T-helper 1 cell treated with Interleukin-12 subunit alpha and Interleukin-12 subunit beta and Interleukin-4 antibody, amounts not matched to agents 30 μg/mL and 1 μg/mL, for 36 hours (primary cell): ENCODE data around the gene GPRIN1.

Experiments
- H3K27ac Mint-ChIP-seq: one replicate; pipeline ENCODE4 v1.8.0; 2021; ENCODE audit warnings: mild to moderate bottlenecking, mixed read lengths
- H3K27me3 Mint-ChIP-seq: one replicate; pipeline ENCODE4 v1.8.0; 2021; ENCODE audit warnings: low read depth, mixed read lengths
- H3K36me3 Mint-ChIP-seq: one replicate; pipeline ENCODE4 v1.8.0; 2021; ENCODE audit warnings: low read depth, mixed read lengths
- H3K4me1 Mint-ChIP-seq: one replicate; pipeline ENCODE4 v1.8.0; 2021; ENCODE audit warnings: low read depth, mixed read lengths
- H3K4me3 Mint-ChIP-seq: one replicate; pipeline ENCODE4 v1.8.0; 2021; ENCODE audit warnings: mild to moderate bottlenecking, moderate library complexity, mixed read lengths
- H3K9me3 Mint-ChIP-seq: one replicate; pipeline ENCODE4 v1.8.0; 2021; ENCODE audit warnings: mixed read lengths

Gene GPRIN1

GRCh38 chr5:176621661-176622079 lies 11.7 kb upstream of the GPRIN1 start:
- no peaks in the 10 kb centered on the region for H3K9me3 Mint-ChIP-seq
- H3K36me3 Mint-ChIP-seq = peaks cover 2% of the 10 kb centered on the region
- no peak overlapping the region for H3K27ac Mint-ChIP-seq
- H3K27me3 Mint-ChIP-seq = peaks cover 62% of the 10 kb centered on the region
- peaks cover 7% of the 10 kb centered on the region for H3K4me1 Mint-ChIP-seq
- no peak overlapping the region for H3K4me3 Mint-ChIP-seq

- Mint-ChIP-seq H3K4me1 (peaks cover 7% of the 10 kb centered on the region), H3K4me3 (peak overlapping the region; percentile 63), H3K9me3 (no peaks in the 10 kb centered on the region), H3K27ac (no peak overlapping the region), H3K36me3 (peaks cover 2% of the 10 kb centered on the region), H3K27me3 (peaks cover 67% of the 10 kb centered on the region)
Measured at GRCh38 chr5:176620333-176620981, 10.5 kb upstream of the GPRIN1 start.

- H3K27me3 Mint-ChIP-seq = peaks cover 69% of the 10 kb centered on the region
- peaks cover 7% of the 10 kb centered on the region for H3K4me1 Mint-ChIP-seq
- peaks cover 2% of the 10 kb centered on the region for H3K36me3 Mint-ChIP-seq
- H3K9me3 Mint-ChIP-seq = no peaks in the 10 kb centered on the region
- H3K4me3 Mint-ChIP-seq = peak overlapping the region; percentile 63
- H3K27ac Mint-ChIP-seq = no peak overlapping the region
Measured at GRCh38 chr5:176619569-176620332, 9.8 kb upstream of the GPRIN1 start.

GRCh38 chr5:176619203-176619568 lies 9.2 kb upstream of the GPRIN1 start:
- Mint-ChIP-seq H3K36me3 (peaks cover 2% of the 10 kb centered on the region), H3K4me1 (peaks cover 7% of the 10 kb centered on the region), H3K27ac (no peak overlapping the region), H3K27me3 (peaks cover 70% of the 10 kb centered on the region), H3K9me3 (no peaks in the 10 kb centered on the region), H3K4me3 (peak overlapping the region; percentile 42)

GRCh38 chr5:176618783-176619182 lies 8.8 kb upstream of the GPRIN1 start:
- Mint-ChIP-seq H3K27ac (no peak overlapping the region), H3K36me3 (peaks cover 2% of the 10 kb centered on the region), H3K4me1 (peaks cover 7% of the 10 kb centered on the region), H3K4me3 (peak overlapping the region; percentile 42), H3K9me3 (no peaks in the 10 kb centered on the region), H3K27me3 (peaks cover 70% of the 10 kb centered on the region)

GRCh38 chr5:176616511-176616910 lies 6.6 kb upstream of the GPRIN1 start:
- Mint-ChIP-seq H3K36me3 (peaks cover 2% of the 10 kb centered on the region), H3K4me3 (no peak overlapping the region), H3K9me3 (no peaks in the 10 kb centered on the region), H3K4me1 (peaks cover 7% of the 10 kb centered on the region), H3K27me3 (peaks cover 73% of the 10 kb centered on the region), H3K27ac (no peak overlapping the region)

- Mint-ChIP-seq H3K4me3 (no peak overlapping the region), H3K27me3 (peaks cover 68% of the 10 kb centered on the region), H3K4me1 (peaks cover 3% of the 10 kb centered on the region), H3K27ac (no peak overlapping the region), H3K9me3 (no peaks in the 10 kb centered on the region), H3K36me3 (no peaks in the 10 kb centered on the region)
Measured at GRCh38 chr5:176614805-176615478, 5.0 kb upstream of the GPRIN1 start.

- H3K36me3 Mint-ChIP-seq = peaks cover 3% of the 10 kb centered on the region
- H3K27ac Mint-ChIP-seq = no peak overlapping the region
Measured at GRCh38 chr5:176612855-176613254, 2.9 kb upstream of the GPRIN1 start.

GRCh38 chr5:176612008-176612407 lies 2.1 kb upstream of the GPRIN1 start:
- H3K27me3 Mint-ChIP-seq = peaks cover 62% of the 10 kb centered on the region
- no peak overlapping the region for H3K4me3 Mint-ChIP-seq
- H3K27ac Mint-ChIP-seq = no peak overlapping the region
- H3K4me1 Mint-ChIP-seq = peaks cover 16% of the 10 kb centered on the region
- no peaks in the 10 kb centered on the region for H3K9me3 Mint-ChIP-seq
- H3K36me3 Mint-ChIP-seq = peaks cover 3% of the 10 kb centered on the region

More at GRCh38 chr5:176612855-176613254, 2.9 kb upstream of the GPRIN1 start:
- Mint-ChIP-seq H3K4me1 (peaks cover 15% of the 10 kb centered on the region), H3K4me3 (no peak overlapping the region), H3K27me3 (peaks cover 70% of the 10 kb centered on the region), H3K9me3 (no peaks in the 10 kb centered on the region)

GRCh38 chr5:176611435-176611834 lies 1.5 kb upstream of the GPRIN1 start:
- no peak overlapping the region for H3K4me3 Mint-ChIP-seq
- peaks cover 16% of the 10 kb centered on the region for H3K4me1 Mint-ChIP-seq
- peaks cover 3% of the 10 kb centered on the region for H3K36me3 Mint-ChIP-seq
- peaks cover 56% of the 10 kb centered on the region for H3K27me3 Mint-ChIP-seq
- H3K9me3 Mint-ChIP-seq = no peaks in the 10 kb centered on the region
- H3K27ac Mint-ChIP-seq = no peak overlapping the region

GRCh38 chr5:176610435-176610773 lies 448 bp upstream of the GPRIN1 start:
- Mint-ChIP-seq H3K9me3 (no peaks in the 10 kb centered on the region), H3K4me1 (peaks cover 16% of the 10 kb centered on the region), H3K36me3 (peaks cover 3% of the 10 kb centered on the region), H3K27me3 (peaks cover 46% of the 10 kb centered on the region), H3K4me3 (peak overlapping the region; percentile 71), H3K27ac (peak overlapping the region; percentile 49)

- Mint-ChIP-seq H3K27me3 (peaks cover 37% of the 10 kb centered on the region), H3K36me3 (peaks cover 3% of the 10 kb centered on the region), H3K4me3 (peak overlapping the region; percentile 93), H3K9me3 (no peaks in the 10 kb centered on the region), H3K4me1 (peaks cover 16% of the 10 kb centered on the region), H3K27ac (peak overlapping the region; percentile 82)
Measured at GRCh38 chr5:176608937-176609723, 826 bp downstream of the GPRIN1 start.

GRCh38 chr5:176608142-176608705 lies 1.7 kb downstream of the GPRIN1 start:
- peaks cover 16% of the 10 kb centered on the region for H3K4me1 Mint-ChIP-seq
- H3K9me3 Mint-ChIP-seq = no peaks in the 10 kb centered on the region
- H3K4me3 Mint-ChIP-seq = no peak overlapping the region
- H3K27ac Mint-ChIP-seq = no peak overlapping the region
- peaks cover 34% of the 10 kb centered on the region for H3K27me3 Mint-ChIP-seq
- peaks cover 3% of the 10 kb centered on the region for H3K36me3 Mint-ChIP-seq

GRCh38 chr5:176606875-176607274 lies 3.1 kb downstream of the GPRIN1 start:
- peaks cover 16% of the 10 kb centered on the region for H3K4me1 Mint-ChIP-seq
- peaks cover 3% of the 10 kb centered on the region for H3K36me3 Mint-ChIP-seq
- no peak overlapping the region for H3K27ac Mint-ChIP-seq
- H3K4me3 Mint-ChIP-seq = no peak overlapping the region
- H3K9me3 Mint-ChIP-seq = no peaks in the 10 kb centered on the region
- peaks cover 33% of the 10 kb centered on the region for H3K27me3 Mint-ChIP-seq
